A549 (cell line): ENCODE data around the gene CTXN3. TPM values are rescaled to one million over a fixed set of nuclear protein-coding genes. Genes with fewer than 3 reads are reported as not detected.

Experiments used
- ATAC-seq, 2 experiments: fragments of 200-7000 bp in 1 of 2; fragments of >200 bp in 1 of 2; cut with Nextera tagmentation in 1 of 2; cut with Tn5 transposase in 1 of 2; 3 replicates each; pipeline versions ENCODE4 v1.8.0 to v1.9.1; 2018 to 2020; ENCODE audit warnings: mild to moderate bottlenecking in 1 of 2, moderate library complexity in 1 of 2
- CTCF ChIA-PET: fragments of 300-600 bp; sonication (Branson Sonifier 250); formaldehyde crosslinking; extraction: SDS; loops from one replicate; lab custom pipeline; 2021; ENCODE audit warnings: antibody characterized with exemption, inconsistent platforms; lab: Yijun Ruan, JAX
- POLR2A ChIA-PET: fragments of 350-600 bp; formaldehyde crosslinking; extraction: SDS; loops from one replicate; lab custom pipeline; 2021; ENCODE audit warnings: antibody characterized with exemption, inconsistent platforms; lab: Yijun Ruan, JAX
- DNase-seq, 2 experiments: peaks; one replicate each; pipeline versions ENCODE4 v3.0.0 to v3.0.0-alpha.2; 2011 to 2016; ENCODE audit warnings: low read depth in 1 of 2, low spot score in 1 of 2
- FAIRE-seq: peaks from 2 replicates; lab custom pipeline; 2011; peaks lifted over from hg19 to GRCh38; lab: Jason Lieb, UNC
- H3K27ac ChIP-seq, 2 experiments: fragments of >200 bp; sonication (Bioruptor Twin); formaldehyde crosslinking; 3 replicates each; pipeline ENCODE4 v1.5.1; 2016 to 2017
- H3K4me1 ChIP-seq: fragments of >200 bp; sonication (Bioruptor Twin); formaldehyde crosslinking; 3 replicates; pipeline ENCODE4 v1.6.1; 2016
- H3K4me2 ChIP-seq: fragments of >200 bp; sonication (Bioruptor Twin); formaldehyde crosslinking; 3 replicates; pipeline ENCODE4 v1.6.1; 2016
- H3K4me3 ChIP-seq: fragments of >200 bp; sonication (Bioruptor Twin); formaldehyde crosslinking; 3 replicates; pipeline ENCODE4 v1.5.1; 2016
- H3K9me3 ChIP-seq: fragments of >200 bp; sonication (Bioruptor Twin); formaldehyde crosslinking; 3 replicates; pipeline ENCODE4 v1.6.1; 2016
- CBX8 ChIP-seq: fragments of 200-600 bp; sonication (generic); IDR thresholded peaks from 2 replicates; pipeline ENCODE4 v1.6.1; 2016
- CEBPB ChIP-seq, 2 experiments: fragments of >200 bp in 1 of 2; sonication (Bioruptor Twin) in 1 of 2; formaldehyde crosslinking in 1 of 2; IDR thresholded peaks; 2 replicates each; pipeline ENCODE4 v1.6.1; 2012 to 2016
- CHD2 ChIP-seq: fragments of 150-350 bp; IDR thresholded peaks from 2 replicates; pipeline ENCODE4 v1.6.1; 2014; ENCODE audit warnings: low read length; ENCODE audit not compliant: partially characterized antibody
- CHD4 ChIP-seq: fragments of 200-600 bp; sonication (generic); IDR thresholded peaks from 2 replicates; pipeline ENCODE4 v1.6.1; 2016; ENCODE audit warnings: antibody characterized with exemption, mild to moderate bottlenecking, borderline replicate concordance
- E2F6 ChIP-seq: IDR thresholded peaks from 2 replicates; pipeline ENCODE4 v1.6.1; 2012; ENCODE audit warnings: low read depth, borderline replicate concordance
- EHMT2 ChIP-seq: fragments of 200-600 bp; sonication (generic); IDR thresholded peaks from 2 replicates; pipeline ENCODE4 v1.6.1; 2016; ENCODE audit warnings: antibody characterized with exemption, low read depth, mild to moderate bottlenecking, moderate library complexity
- ELK1 ChIP-seq: fragments of 150-350 bp; IDR thresholded peaks from 2 replicates; pipeline ENCODE4 v1.6.1; 2014; ENCODE audit warnings: low read depth, mild to moderate bottlenecking, low read length
- FOSL2 ChIP-seq, 2 experiments: fragments of 450-650 bp in 1 of 2; fragments of >200 bp in 1 of 2; sonication (Bioruptor Twin) in 1 of 2; formaldehyde crosslinking; IDR thresholded peaks; 2 replicates each; pipeline versions ENCODE4 v1.5.0 to v1.6.1; 2016 to 2020; ENCODE audit warnings: mild to moderate bottlenecking in 1 of 2, moderate library complexity in 1 of 2
- HDAC2 ChIP-seq: fragments of 200-600 bp; sonication (generic); IDR thresholded peaks from 2 replicates; pipeline ENCODE4 v1.6.1; 2016
- HES2 ChIP-seq: fragments of >200 bp; sonication (Bioruptor Twin); formaldehyde crosslinking; IDR thresholded peaks from 2 replicates; pipeline ENCODE4 v1.6.1; 2016
- HEYL ChIP-seq: fragments of 250-450 bp; sonication (Bioruptor Pico); IDR thresholded peaks from 2 replicates; pipeline ENCODE4 v1.8.0; 2021; ENCODE audit warnings: mild to moderate bottlenecking, moderate library complexity
- HOXA7 ChIP-seq: fragments of 250-450 bp; sonication (Bioruptor Pico); IDR thresholded peaks from 2 replicates; pipeline ENCODE4 v1.5.0; 2020; ENCODE audit warnings: mild to moderate bottlenecking, moderate library complexity
- HOXB13 ChIP-seq: fragments of 250-450 bp; sonication (Bioruptor Pico); IDR thresholded peaks from 2 replicates; pipeline ENCODE4 v1.5.0; 2020; ENCODE audit warnings: low read depth, mild to moderate bottlenecking, moderate library complexity
- JUNB ChIP-seq: fragments of >200 bp; sonication (Bioruptor Twin); formaldehyde crosslinking; IDR thresholded peaks from 2 replicates; pipeline ENCODE4 v1.6.1; 2016
- KDM1A ChIP-seq: fragments of 200-600 bp; sonication (generic); IDR thresholded peaks from 2 replicates; pipeline ENCODE4 v1.6.1; 2016; ENCODE audit warnings: low read depth, mild to moderate bottlenecking
- MAFK ChIP-seq: fragments of 450-650 bp; IDR thresholded peaks from 2 replicates; pipeline ENCODE4 v1.6.1; 2014; ENCODE audit not compliant: partially characterized antibody
- MYC ChIP-seq: IDR thresholded peaks from 2 replicates; pipeline ENCODE4 v1.6.1; 2012; ENCODE audit warnings: mild to moderate bottlenecking, inconsistent platforms, low read length, improper control_type of control experiment, borderline replicate concordance
- NFE2L2 ChIP-seq: fragments of 150-350 bp; conservative IDR thresholded peaks from 2 replicates; pipeline ENCODE4 v1.6.1; 2014; ENCODE audit warnings: low read length
- NR3C1 ChIP-seq: fragments of >200 bp; sonication (Bioruptor Twin); formaldehyde crosslinking; IDR thresholded peaks from 3 replicates; pipeline ENCODE4 v1.6.1; 2017
- PHF8 ChIP-seq: fragments of 200-600 bp; sonication (generic); IDR thresholded peaks from 2 replicates; pipeline ENCODE4 v1.6.1; 2016; ENCODE audit warnings: low read depth, mild to moderate bottlenecking, antibody characterized with exemption, moderate library complexity, borderline replicate concordance
- RAD21 ChIP-seq, 2 experiments: fragments of >200 bp in 1 of 2; sonication (Bioruptor Twin) in 1 of 2; formaldehyde crosslinking in 1 of 2; IDR thresholded peaks in 1 of 2; conservative IDR thresholded peaks in 1 of 2; 2 replicates in 1 of 2; 3 replicates in 1 of 2; pipeline ENCODE4 v1.6.1; 2012 to 2018; ENCODE audit warnings: inconsistent platforms in 1 of 2
- RARB ChIP-seq: fragments of 250-450 bp; sonication (Bioruptor Pico); IDR thresholded peaks from 2 replicates; pipeline ENCODE4 v1.8.0; 2021; ENCODE audit warnings: mild to moderate bottlenecking, moderate library complexity
- RCOR1 ChIP-seq: fragments of 150-350 bp; IDR thresholded peaks from 2 replicates; pipeline ENCODE4 v1.6.1; 2014; ENCODE audit warnings: antibody characterized with exemption, low read length, low read depth
- RFX5 ChIP-seq: fragments of 450-650 bp; IDR thresholded peaks from 2 replicates; pipeline ENCODE4 v1.7.1; 2014; ENCODE audit warnings: antibody characterized with exemption, mild to moderate bottlenecking, moderate library complexity
- SREBF2 ChIP-seq: fragments of 450-650 bp; IDR thresholded peaks from 2 replicates; pipeline ENCODE4 v1.6.1; 2014; ENCODE audit warnings: mild to moderate bottlenecking, moderate library complexity
- TP53 ChIP-seq: fragments of 250-450 bp; sonication (Bioruptor Pico); IDR thresholded peaks from 2 replicates; pipeline ENCODE4 v1.5.0; 2021; ENCODE audit warnings: mild to moderate bottlenecking, moderate library complexity
- ZC3H11A ChIP-seq: fragments of 450-650 bp; IDR thresholded peaks from 2 replicates; pipeline ENCODE4 v1.6.1; 2014; ENCODE audit warnings: antibody characterized with exemption, mild to moderate bottlenecking
- ZFP36 ChIP-seq: fragments of 450-650 bp; IDR thresholded peaks from 2 replicates; pipeline ENCODE4 v1.6.1; 2014; ENCODE audit warnings: borderline replicate concordance; ENCODE audit not compliant: partially characterized antibody
- ZNF302 ChIP-seq: fragments of 250-450 bp; sonication (Bioruptor Pico); IDR thresholded peaks from 2 replicates; pipeline ENCODE4 v1.9.0; 2021; ENCODE audit warnings: inconsistent platforms, mild to moderate bottlenecking, moderate library complexity
- WGBS: methylation state at CpG from one replicate; pipeline ENCODE4 v1.1.6; 2017; ENCODE audit errors: missing lambda C conversion rate; 5-methylcytosine and 5-hydroxymethylcytosine counted together
- polyA plus RNA-seq, 4 experiments: library from polyadenylated mRNA; depleted of rRNA in 3 of 4; stranded (reverse); fragments of >200 nt; fragmentation: RNase III in 1 of 4; extraction: RNeasy Plus Mini Kit Qiagen cat#74134 plus additional on column Dnase treatment in 1 of 4; gene quantifications; 2 replicates in 3 of 4; 3 replicates in 1 of 4; pipeline ENCODE4 v1.2.3, GENCODE V29; 2011 to 2017

Gene CTXN3
- polyA plus RNA-seq, 2 of the 4 experiments (the other 2 are of a cell fraction) = not detected

- H3K4me1 ChIP-seq = no peaks in the 10 kb centered on the region
- FAIRE-seq = no peak
- CTCF ChIA-PET = no interaction called here
- no peak overlapping the region for H3K4me3 ChIP-seq
- no peak for TF ChIP-seq PHF8
- no peak for TF ChIP-seq HDAC2
- no peak for TF ChIP-seq MAFK
- TF ChIP-seq CEBPB (IDR thresholded peaks at IDR 0.05) = no peak
- no peak for TF ChIP-seq CBX8
- TF ChIP-seq SREBF2 = no peak
- no peak for TF ChIP-seq NFE2L2
- no peak for TF ChIP-seq ZNF302 (CRISPR knock-in tag)
- TF ChIP-seq ZFP36 = no peak
- no peak for TF ChIP-seq E2F6
- TF ChIP-seq ZC3H11A = no peak
- no peak for TF ChIP-seq HOXA7 (CRISPR knock-in tag)
- no peak for DNase-seq
- H3K27ac ChIP-seq = no peak overlapping the region
- no peaks in the 10 kb centered on the region for H3K9me3 ChIP-seq
- no peak for ATAC-seq
- POLR2A ChIA-PET = no interaction called here
- no peak overlapping the region for H3K4me2 ChIP-seq
Measured at GRCh38 chr5:127686424-127686823, 37.5 kb downstream of the CTXN3 start.

- CTCF ChIA-PET = no interaction called here
Measured at GRCh38 chr5:127694518-127695171, 45.8 kb downstream of the CTXN3 start.

GRCh38 chr5:127695346-127695745, 46.5 kb downstream of the CTXN3 start:
- ChIA-PET POLR2A (no interaction called here), CTCF (no interaction called here)
- H3K4me3 ChIP-seq = no peak overlapping the region
- TF ChIP-seq RAD21 (conservative IDR thresholded peaks at IDR 0.05 in 1 of 2, IDR thresholded peaks at IDR 0.05 in 1 of 2) = no peak
- no peak for TF ChIP-seq NR3C1
- no peak for TF ChIP-seq HOXB13 (CRISPR knock-in tag)
- TF ChIP-seq TP53 = no peak
- no peak for TF ChIP-seq CHD4
- no peak for TF ChIP-seq CBX8
- TF ChIP-seq ZC3H11A = no peak
- TF ChIP-seq HEYL (CRISPR knock-in tag) = no peak
- TF ChIP-seq FOSL2 (IDR thresholded peaks at IDR 0.05) = no peak
- no peak for TF ChIP-seq FOSL2 (CRISPR knock-in tag; IDR thresholded peaks at IDR 0.05)
- no peak for TF ChIP-seq HES2
- TF ChIP-seq KDM1A = no peak
- no peak for TF ChIP-seq MAFK
- TF ChIP-seq E2F6 = no peak
- TF ChIP-seq CHD2 = no peak
- FAIRE-seq (no peak), ATAC-seq (no peak), DNase-seq (no peak)
- no peaks in the 10 kb centered on the region for H3K9me3 ChIP-seq
- H3K4me1 ChIP-seq = peaks cover 41% of the 10 kb centered on the region
- H3K4me2 ChIP-seq = no peak overlapping the region
- H3K27ac ChIP-seq = no peak overlapping the region

More at GRCh38 chr5:127694518-127695171, 45.8 kb downstream of the CTXN3 start:
- TF ChIP-seq RCOR1 = no peak
- TF ChIP-seq MYC = no peak
- no peak for TF ChIP-seq RARB (CRISPR knock-in tag)
- TF ChIP-seq RFX5 = no peak
- TF ChIP-seq EHMT2 = no peak
- TF ChIP-seq ELK1 = no peak
- TF ChIP-seq TP53 = no peak
- no peak for TF ChIP-seq JUNB
- Histone ChIP-seq H3K4me3 (no peak overlapping the region), H3K27ac (no peak overlapping the region), H3K4me2 (no peak overlapping the region), H3K9me3 (no peaks in the 10 kb centered on the region), H3K4me1 (peaks cover 41% of the 10 kb centered on the region)
- POLR2A ChIA-PET = no interaction called here
- DNase-seq = no peak
- FAIRE-seq = no peak
- 60% methylated on average over 1 of the region's 1 CpG for WGBS
- no peak for ATAC-seq
